SU-DHL-6 (cell line): Measurements from ENCODE around the gene CCM2.

ENCODE experiments used
- H2AFZ ChIP-seq: fragments of 200-600 bp; sonication (generic); 2 replicates; pipeline ENCODE4 v1.6.1; 2014; ENCODE audit warnings: low read depth, mild to moderate bottlenecking, moderate library complexity, mixed read lengths, antibody characterized with exemption, low read length; ENCODE audit not compliant: severe bottlenecking
- H3F3A ChIP-seq: fragments of 200-600 bp; shearing (Covaris generic); 2 replicates; pipeline ENCODE4 v1.6.0; 2016; ENCODE audit warnings: antibody characterized with exemption, mild to moderate bottlenecking; ENCODE audit not compliant: insufficient read depth
- H3K27ac ChIP-seq: fragments of 200-600 bp; sonication (generic); 2 replicates; pipeline ENCODE4 v1.5.1; 2016; ENCODE audit warnings: low read depth, mild to moderate bottlenecking, low read length, moderate library complexity, mixed read lengths
- H3K27me3 ChIP-seq: fragments of 200-600 bp; sonication (generic), shearing (Covaris generic); 2 replicates; pipeline ENCODE4 v1.6.0; 2014; ENCODE audit warnings: mild to moderate bottlenecking, low read length
- H3K36me3 ChIP-seq: fragments of 200-600 bp; sonication (generic); 2 replicates; pipeline ENCODE4 v1.6.1; 2014; ENCODE audit warnings: mild to moderate bottlenecking, low read length, mixed read lengths
- H3K4me2 ChIP-seq: fragments of 300-600, 200-600 bp; shearing (Covaris generic), sonication (generic); 2 replicates; pipeline ENCODE4 v1.6.0; 2014; ENCODE audit warnings: low read length, low read depth, mild to moderate bottlenecking; ENCODE audit not compliant: poor library complexity, severe bottlenecking
- H3K4me3 ChIP-seq: fragments of 200-600 bp; sonication (generic); 2 replicates; pipeline ENCODE4 v1.5.1; 2014; ENCODE audit warnings: antibody characterized with exemption, low read length, mild to moderate bottlenecking, mixed read lengths; ENCODE audit not compliant: insufficient read depth, poor library complexity, severe bottlenecking
- H3K79me2 ChIP-seq: fragments of 200-600 bp; sonication (generic); 2 replicates; pipeline ENCODE4 v1.6.1; 2014; ENCODE audit warnings: mild to moderate bottlenecking, low read length, moderate library complexity; ENCODE audit not compliant: insufficient read depth
- H3K9ac ChIP-seq: fragments of 200-600 bp; sonication (generic); 2 replicates; pipeline ENCODE4 v1.7.0; 2014; ENCODE audit warnings: mild to moderate bottlenecking, low read length
- H3K9me2 ChIP-seq: fragments of 200-600 bp; sonication (generic); replicated peaks from 2 replicates; pipeline ENCODE4 v1.6.1; 2014; ENCODE audit warnings: low read length; ENCODE audit not compliant: insufficient read depth
- H3K9me3 ChIP-seq: fragments of 200-600 bp; sonication (generic); 2 replicates; pipeline ENCODE4 v1.6.1; 2014; ENCODE audit warnings: low read length, mixed read lengths; ENCODE audit not compliant: insufficient read depth
- H4K20me1 ChIP-seq: fragments of 200-600 bp; sonication (generic); 2 replicates; pipeline ENCODE4 v1.6.1; 2014; ENCODE audit warnings: low read depth, mild to moderate bottlenecking, antibody characterized with exemption, low read length, moderate library complexity, mixed read lengths
- CTCF ChIP-seq: fragments of 200-600 bp; sonication (generic); IDR thresholded peaks from one replicate; pipeline ENCODE4 v1.5.1; 2017; ENCODE audit warnings: antibody characterized with exemption, mild to moderate bottlenecking, low read length, moderate library complexity; ENCODE audit not compliant: insufficient read depth, poor library complexity, severe bottlenecking
- EZH2phosphoT487 ChIP-seq: fragments of 200-600 bp; sonication (generic), shearing (Covaris generic); conservative IDR thresholded peaks from 2 replicates; pipeline ENCODE4 v1.6.1; 2018; ENCODE audit warnings: mild to moderate bottlenecking, antibody characterized with exemption, low read length, moderate library complexity, mixed read lengths

The CCM2 gene

GRCh38 chr7:45037876-45038275 lies 37.9 kb downstream of the CCM2 start:
- Histone ChIP-seq H4K20me1 (peaks cover 41% of the 10 kb centered on the region), H3K79me2 (peaks cover 77% of the 10 kb centered on the region), H3F3A (no peaks in the 10 kb centered on the region), H3K27ac (no peak overlapping the region), H3K27me3 (no peaks in the 10 kb centered on the region), H3K4me3 (no peak overlapping the region), H3K4me2 (no peak overlapping the region), H3K36me3 (peaks cover 38% of the 10 kb centered on the region), H3K9me3 (no peaks in the 10 kb centered on the region), H2AFZ (no peak overlapping the region), H3K9ac (no peak overlapping the region), H3K9me2 (no peaks in the 10 kb centered on the region)
- TF ChIP-seq CTCF (no peak), EZH2phosphoT487 (no peak)

- H2AFZ ChIP-seq = no peak overlapping the region
- H3K36me3 ChIP-seq = peaks cover 47% of the 10 kb centered on the region
- H3F3A ChIP-seq = no peaks in the 10 kb centered on the region
- no peaks in the 10 kb centered on the region for H3K9me2 ChIP-seq
- H4K20me1 ChIP-seq = peaks cover 41% of the 10 kb centered on the region
- H3K9me3 ChIP-seq = no peaks in the 10 kb centered on the region
- no peak overlapping the region for H3K4me2 ChIP-seq
- peaks cover 65% of the 10 kb centered on the region for H3K79me2 ChIP-seq
- no peak overlapping the region for H3K4me3 ChIP-seq
- no peak overlapping the region for H3K9ac ChIP-seq
- no peak overlapping the region for H3K27ac ChIP-seq
- H3K27me3 ChIP-seq = no peaks in the 10 kb centered on the region
- TF ChIP-seq EZH2phosphoT487 (no peak), CTCF (no peak)
Observed at GRCh38 chr7:45039106-45039505, 39.1 kb downstream of the CCM2 start.

- H3K9ac ChIP-seq = no peak overlapping the region
- peaks cover 22% of the 10 kb centered on the region for H3F3A ChIP-seq
- no peak overlapping the region for H3K4me3 ChIP-seq
- no peak overlapping the region for H2AFZ ChIP-seq
- H3K79me2 ChIP-seq = peaks cover 44% of the 10 kb centered on the region
- no peaks in the 10 kb centered on the region for H3K27me3 ChIP-seq
- H4K20me1 ChIP-seq = peaks cover 12% of the 10 kb centered on the region; the same call in 1 of the 2 replicates
- H3K27ac ChIP-seq = no peak overlapping the region
- H3K4me2 ChIP-seq = no peak overlapping the region
- no peaks in the 10 kb centered on the region for H3K9me2 ChIP-seq
- no peak for TF ChIP-seq CTCF
- no peak for TF ChIP-seq EZH2phosphoT487
- no peaks in the 10 kb centered on the region for H3K9me3 ChIP-seq
- H3K36me3 ChIP-seq = peaks cover 69% of the 10 kb centered on the region
Observed at GRCh38 chr7:45044338-45044737, 44.3 kb downstream of the CCM2 start.

GRCh38 chr7:45048748-45049147 lies 48.7 kb downstream of the CCM2 start:
- H3K36me3 ChIP-seq = peaks cover 59% of the 10 kb centered on the region
- peaks cover 25% of the 10 kb centered on the region for H3F3A ChIP-seq
- no peak for TF ChIP-seq CTCF
- no peak for TF ChIP-seq EZH2phosphoT487
- no peaks in the 10 kb centered on the region for H3K9me3 ChIP-seq
- no peak overlapping the region for H3K9ac ChIP-seq
- H3K9me2 ChIP-seq = no peaks in the 10 kb centered on the region
- peaks cover 66% of the 10 kb centered on the region for H3K79me2 ChIP-seq
- H4K20me1 ChIP-seq = peaks cover 19% of the 10 kb centered on the region; the same call in 1 of the 2 replicates
- no peak overlapping the region for H3K4me2 ChIP-seq
- no peak overlapping the region for H3K4me3 ChIP-seq
- H3K27me3 ChIP-seq = no peaks in the 10 kb centered on the region
- no peak overlapping the region for H3K27ac ChIP-seq
- H2AFZ ChIP-seq = no peak overlapping the region
